ENCODE results near the gene NCAPH2. TPM values are rescaled to one million over a fixed set of nuclear protein-coding genes. Genes with fewer than 3 reads are reported as not detected.

NCAPH2 gene
- total and polyA plus RNA-seq, 2 of the 8 experiments (the other 6 are each of a cell fraction or from before 2014, with no cell fraction given), result 62.2 to 81.6 TPM

- Histone ChIP-seq H3K79me2 (ENCODE audit: control insufficient read depth in 1 of 2, insufficient read depth in 2 of 2, low read length in 2 of 2) (no peaks in the 10 kb centered on the region), H2AK5ac (ENCODE audit: low read depth, low read length) (no peak overlapping the region), H4K5ac (ENCODE audit: insufficient read length, low read depth, low read length) (no peak overlapping the region), H3K23ac (ENCODE audit: insufficient read length) (no peak overlapping the region), H2BK15ac (ENCODE audit: low read length) (no peak overlapping the region), H2BK12ac (ENCODE audit: low read depth, low read length) (no peak overlapping the region), H3K9me3 (ENCODE audit: insufficient read depth in 2 of 2, low read depth in 1 of 2, low read length in 1 of 2) (no peaks in the 10 kb centered on the region), H3K36me3 (ENCODE audit: control insufficient read depth in 2 of 4, insufficient read depth in 4 of 4, low read length in 3 of 4) (0 out of 8 replicates have a peak, but pooled peaks cover 0 to 2% (median 0%) of the 10 kb centered on the region in 4 experiments), H3K18ac (ENCODE audit: extremely low read depth, low read length) (no peak overlapping the region), H3K27me3 (replicated peaks in 1 of 4; ENCODE audit: control insufficient read depth in 3 of 4, extremely low read depth in 1 of 4, insufficient read depth in 3 of 4, low read length in 3 of 4) (peaks cover 1 to 20% (median 13%) of the 10 kb centered on the region in 4 experiments; a peak in 6 of 7 replicates), H3K4ac (replicated peaks; ENCODE audit: insufficient read length, low read depth, low read length) (no peak overlapping the region), H3K56ac (replicated peaks; ENCODE audit: insufficient read length, low read depth, low read length) (no peak overlapping the region), H2AFZ (ENCODE audit: low read length) (no peak overlapping the region), H4K91ac (replicated peaks; ENCODE audit: insufficient read length, low read length) (no peak overlapping the region), H3K4me2 (ENCODE audit: insufficient read depth in 1 of 2, low read depth in 2 of 2, low read length in 2 of 2) (no peak overlapping the region), H3K23me2 (ENCODE audit: low read depth, low read length) (peaks cover 4% of the 10 kb centered on the region; the same call in 1 of the 2 replicates), H2BK120ac (replicated peaks; ENCODE audit: low read depth, low read length) (no peak overlapping the region), H4K8ac (ENCODE audit: extremely low read depth, insufficient read depth, low read length) (no peak overlapping the region), H2BK5ac (ENCODE audit: low read depth, low read length) (no peak overlapping the region), H3K79me1 (ENCODE audit: low read depth, low read length) (no peaks in the 10 kb centered on the region), H3K9ac (replicated peaks in 1 of 4; ENCODE audit: extremely low read depth in 1 of 4, low read depth in 3 of 4, low read length in 3 of 4) (no peak overlapping the region), H3K4me3 (ENCODE audit: extremely low read depth in 1 of 4, insufficient read depth in 2 of 4, low read depth in 3 of 4, low read length in 4 of 4) (no peak overlapping the region), H2BK20ac (ENCODE audit: low read length) (no peak overlapping the region), H3K4me1 (replicated peaks in 1 of 4; ENCODE audit: control insufficient read depth in 3 of 4, insufficient read depth in 4 of 4, low read length in 3 of 4) (peaks cover 0 to 5% (median 0%) of the 10 kb centered on the region in 4 experiments; a peak in 4 of 7 replicates), H4K20me1 (replicated peaks in 1 of 2; ENCODE audit: control insufficient read depth in 1 of 2, insufficient read depth in 2 of 2, low read length in 2 of 2) (peaks cover 0 to 3% of the 10 kb centered on the region in 2 experiments), H3K14ac (ENCODE audit: insufficient read length) (no peak overlapping the region), H3K27ac (ENCODE audit: low read depth, low read length) (no peak overlapping the region)
- POLR2A ChIA-PET (ENCODE audit: partially characterized antibody), result interaction anchor here (0.9 to 4.8 kb wide), 14 partner anchors 10 to 55 kb away, joined by 3 to 21 read pairs (median 6); partner anchors contain the start of genes LMF2 and NCAPH2
- DNase-seq (ENCODE audit: low read depth in 1 of 2, low spot score in 2 of 2) (no peak), FAIRE-seq (no peak)
- CTCF ChIA-PET (ENCODE audit: partially characterized antibody), result interaction anchor here (1.1 to 5.6 kb wide), 4 partner anchors 10 to 80 kb away, joined by 4 to 54 read pairs (median 4); partner anchors contain the start of gene SCO2
- 94% methylated on average over 8 of the region's 8 CpGs; no CpG with 5 or more reads in 1 of the 2 experiments for WGBS, 2 experiments (ENCODE audit: extremely low coverage in 1 of 2, insufficient coverage in 1 of 2, insufficient read length in 1 of 2, insufficient replicate concordance in 2 of 2, low coverage in 1 of 2, low lambda C conversion rate in 2 of 2, missing lambda C conversion rate in 1 of 2)
- no peak for TF ChIP-seq CHD2 (IDR thresholded peaks at IDR 0.05; ENCODE audit: low read length)
- TF ChIP-seq SIN3A (conservative IDR thresholded peaks at IDR 0.05 in 1 of 2, IDR thresholded peaks at IDR 0.05 in 1 of 2; ENCODE audit: low read depth in 1 of 2, low read length in 2 of 2), result no peak
- no peak for TF ChIP-seq CEBPB (IDR thresholded peaks at IDR 0.05; ENCODE audit: low read depth, low read length)
- no peak for TF ChIP-seq EZH2 (IDR thresholded peaks at IDR 0.05; ENCODE audit: low read depth, low read length, severe bottlenecking)
- no peak for TF ChIP-seq BCL11A (IDR thresholded peaks at IDR 0.05; ENCODE audit: low read depth in 2 of 2, low read length in 2 of 2)
- no peak for TF ChIP-seq JUND (IDR thresholded peaks at IDR 0.05; ENCODE audit: low read length)
- TF ChIP-seq MAFK (IDR thresholded peaks at IDR 0.05; ENCODE audit: low read depth, low read length), result no peak
- TF ChIP-seq YY1 (IDR thresholded peaks at IDR 0.05; ENCODE audit: low read depth, low read length), result no peak
- TF ChIP-seq CBX5 (IDR thresholded peaks at IDR 0.05; ENCODE audit: low read depth, low read length), result no peak
- no peak for TF ChIP-seq CREB1 (IDR thresholded peaks at IDR 0.05)
- TF ChIP-seq SP1 (IDR thresholded peaks at IDR 0.05; ENCODE audit: low read depth, low read length), result no peak
- no peak for TF ChIP-seq POLR2A (IDR thresholded peaks at IDR 0.05; ENCODE audit: control extremely low read depth in 1 of 2, low read depth in 2 of 2, low read length in 2 of 2)
- TF ChIP-seq SP2 (IDR thresholded peaks at IDR 0.05; ENCODE audit: low read length), result no peak
Measured at GRCh38 chr22:50483556-50483955, 24.5 kb upstream of the NCAPH2 start.

Measured in H1 (cell line).